Measurements from ENCODE around the gene ZRANB3. TPM values are rescaled to one million over a fixed set of nuclear protein-coding genes. Genes with fewer than 3 reads are reported as not detected.
"Not testable (repeated sequence)": the region's sequence is repeated elsewhere in the genome, so short reads cannot be mapped to it uniquely, and the experiment has no call there.

Gene ZRANB3
- total RNA-seq, 1 donor from 2014 or later: 7.9 TPM

DNA sequence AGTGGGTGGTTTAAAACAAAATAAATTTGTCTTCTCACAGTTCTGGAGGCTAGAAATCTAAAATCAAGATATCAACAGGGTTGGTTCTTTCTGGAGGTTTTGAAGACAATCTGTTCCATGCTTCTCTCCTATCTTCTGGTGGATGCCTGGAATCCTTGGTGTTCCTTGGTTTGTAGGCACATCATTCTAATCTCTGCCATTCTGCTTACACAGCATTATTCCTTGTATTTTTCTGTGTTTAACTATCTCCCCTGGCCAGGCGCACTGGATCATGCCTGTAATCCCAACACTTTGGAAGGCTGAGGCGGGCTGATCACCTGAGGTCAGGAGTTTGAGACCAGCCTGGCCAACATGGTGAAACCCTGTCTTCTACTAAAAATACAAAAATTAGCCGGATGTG lies 108.1 kb downstream of the ZRANB3 start:
- no peak for DNase-seq (ENCODE audit: low read depth)
- TF ChIP-seq, protein P1, sequence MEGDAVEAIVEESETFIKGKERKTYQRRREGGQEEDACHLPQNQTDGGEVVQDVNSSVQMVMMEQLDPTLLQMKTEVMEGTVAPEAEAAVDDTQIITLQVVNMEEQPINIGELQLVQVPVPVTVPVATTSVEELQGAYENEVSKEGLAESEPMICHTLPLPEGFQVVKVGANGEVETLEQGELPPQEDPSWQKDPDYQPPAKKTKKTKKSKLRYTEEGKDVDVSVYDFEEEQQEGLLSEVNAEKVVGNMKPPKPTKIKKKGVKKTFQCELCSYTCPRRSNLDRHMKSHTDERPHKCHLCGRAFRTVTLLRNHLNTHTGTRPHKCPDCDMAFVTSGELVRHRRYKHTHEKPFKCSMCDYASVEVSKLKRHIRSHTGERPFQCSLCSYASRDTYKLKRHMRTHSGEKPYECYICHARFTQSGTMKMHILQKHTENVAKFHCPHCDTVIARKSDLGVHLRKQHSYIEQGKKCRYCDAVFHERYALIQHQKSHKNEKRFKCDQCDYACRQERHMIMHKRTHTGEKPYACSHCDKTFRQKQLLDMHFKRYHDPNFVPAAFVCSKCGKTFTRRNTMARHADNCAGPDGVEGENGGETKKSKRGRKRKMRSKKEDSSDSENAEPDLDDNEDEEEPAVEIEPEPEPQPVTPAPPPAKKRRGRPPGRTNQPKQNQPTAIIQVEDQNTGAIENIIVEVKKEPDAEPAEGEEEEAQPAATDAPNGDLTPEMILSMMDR (conservative IDR thresholded peaks at IDR 0.05; ENCODE audit: low read depth, low read length): no peak
- H3K4me3 ChIP-seq (ENCODE audit: low read depth, low read length): no peak overlapping the region

DNA sequence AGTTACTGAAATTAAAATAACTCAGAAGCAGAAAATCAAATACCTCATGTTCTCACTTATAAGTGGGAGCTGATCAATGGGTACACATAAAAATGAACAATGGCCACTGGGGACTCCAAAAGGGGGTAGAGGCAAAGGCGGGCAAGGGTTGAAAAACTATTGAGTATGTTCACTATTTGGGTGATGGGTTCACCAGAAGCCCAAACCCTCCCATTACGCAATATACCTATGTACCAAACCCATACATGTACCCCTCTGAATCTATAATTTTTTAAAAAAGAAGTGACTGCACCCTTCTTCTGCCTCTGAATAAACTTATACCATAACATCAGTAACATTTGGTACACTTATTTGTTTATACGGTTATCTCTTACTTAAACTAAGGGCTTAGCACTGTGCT lies 119.4 kb downstream of the ZRANB3 start:
- DNase-seq (ENCODE audit: low read depth): no peak
- TF ChIP-seq, protein P1 (conservative IDR thresholded peaks at IDR 0.05; ENCODE audit: low read depth, low read length): no peak
- no peak overlapping the region for H3K4me3 ChIP-seq (ENCODE audit: low read depth, low read length)

DNA sequence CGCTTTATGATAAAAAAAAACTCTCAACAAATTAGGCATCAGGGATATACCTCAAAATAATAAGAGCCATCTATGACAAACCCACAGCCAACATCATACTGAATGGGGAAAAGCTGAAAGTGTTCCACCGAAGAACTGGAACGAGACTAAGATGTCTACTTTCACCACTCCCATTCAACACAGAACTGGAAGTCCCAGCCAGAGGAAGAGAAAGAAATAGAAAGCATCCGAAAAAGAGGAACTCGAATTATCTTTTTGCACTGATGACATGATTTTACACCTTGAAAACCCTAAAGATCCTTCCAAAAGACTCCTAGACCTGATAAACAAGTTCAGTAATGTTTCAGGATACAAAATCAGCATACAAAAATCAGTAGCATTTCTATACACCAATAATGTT lies 121.6 kb downstream of the ZRANB3 start:
- TF ChIP-seq, protein P1 (conservative IDR thresholded peaks at IDR 0.05; ENCODE audit: low read depth, low read length): no peak
- no peak overlapping the region for H3K4me3 ChIP-seq (ENCODE audit: low read depth, low read length)
- no peak for DNase-seq (ENCODE audit: low read depth)

DNA sequence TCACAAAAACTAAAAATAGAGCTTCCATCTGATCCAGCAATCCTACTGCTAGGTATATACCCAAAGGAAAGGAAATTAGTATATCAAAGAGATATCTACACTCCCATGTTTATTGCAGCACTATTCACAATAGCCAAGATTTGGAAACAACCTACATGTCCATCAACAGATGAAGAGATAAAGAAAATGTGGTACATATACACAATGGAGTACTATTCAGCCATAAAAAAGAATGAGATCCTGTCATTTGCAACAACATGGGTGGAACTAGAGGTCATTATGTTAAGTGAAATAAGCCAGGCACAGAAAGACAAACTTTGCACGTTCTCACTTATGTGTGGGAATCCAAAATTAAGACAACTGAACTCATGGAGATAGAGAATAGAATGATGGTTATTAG lies 134.8 kb downstream of the ZRANB3 start:
- not testable (repeated sequence) for DNase-seq (ENCODE audit: low read depth); H3K4me3 ChIP-seq (ENCODE audit: low read depth, low read length)

DNA sequence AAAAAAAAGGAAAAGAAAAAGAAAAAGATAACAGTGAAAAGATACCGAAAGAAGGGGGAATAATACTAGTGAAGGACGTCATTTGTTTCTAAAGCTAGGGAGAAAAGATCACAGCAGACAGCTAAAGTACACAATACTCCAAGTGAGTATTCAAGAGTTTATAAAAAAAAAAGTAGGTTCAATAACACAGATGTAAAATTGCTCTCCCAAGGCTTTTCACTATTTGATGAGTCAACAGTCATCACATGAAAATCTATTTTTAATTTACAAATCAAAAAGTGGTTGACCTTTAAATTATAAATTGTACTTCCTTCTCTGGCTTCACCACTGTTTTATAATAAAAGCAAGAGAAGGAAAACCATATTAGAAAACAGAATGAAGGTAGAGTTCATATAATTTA lies 144.0 kb downstream of the ZRANB3 start:
- TF ChIP-seq, protein P1 (conservative IDR thresholded peaks at IDR 0.05; ENCODE audit: low read depth, low read length): no peak
- no peak for DNase-seq (ENCODE audit: low read depth)
- H3K4me3 ChIP-seq (ENCODE audit: low read depth, low read length): no peak overlapping the region

DNA sequence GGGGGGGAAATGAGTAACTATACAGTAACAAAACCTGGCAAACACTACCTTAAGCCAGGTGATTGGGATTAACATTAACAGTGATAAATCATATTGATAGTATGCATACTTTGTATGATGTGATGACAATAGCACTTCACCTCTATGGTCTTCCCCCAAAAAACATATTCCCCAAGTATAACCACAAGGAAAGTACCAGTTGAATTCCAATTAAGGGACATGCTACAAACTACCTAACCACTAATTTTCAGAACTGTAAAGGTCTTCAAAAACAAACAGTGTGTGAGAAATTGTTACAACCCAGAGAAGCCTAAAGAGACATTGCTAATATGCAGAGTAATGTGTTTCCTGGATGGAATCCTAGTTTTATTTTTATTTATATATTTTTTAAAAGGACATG lies 152.4 kb downstream of the ZRANB3 start:
- TF ChIP-seq, protein P1 (conservative IDR thresholded peaks at IDR 0.05; ENCODE audit: low read depth, low read length): no peak
- H3K4me3 ChIP-seq (ENCODE audit: low read depth, low read length): no peak overlapping the region
- no peak for DNase-seq (ENCODE audit: low read depth)

DNA sequence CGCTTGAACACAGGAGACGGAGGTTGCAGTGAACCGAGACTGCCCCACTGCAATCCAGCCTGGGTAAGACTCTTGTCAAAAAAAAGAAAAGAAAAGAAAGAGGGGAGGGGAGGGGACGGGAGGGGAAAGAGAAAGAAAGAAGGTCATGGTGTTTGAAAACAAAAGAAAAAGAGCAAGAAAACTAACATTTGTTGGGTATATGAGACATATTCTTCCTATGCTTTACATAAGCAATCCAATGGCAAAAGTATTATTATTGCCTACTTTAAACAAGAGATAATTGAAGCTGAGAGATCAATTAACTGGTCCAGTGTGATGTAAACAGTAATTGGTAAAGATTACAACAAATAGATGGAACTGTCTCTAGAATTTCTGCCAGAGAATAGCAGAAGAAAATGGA lies 157.3 kb downstream of the ZRANB3 start:
- TF ChIP-seq, protein P1 (conservative IDR thresholded peaks at IDR 0.05; ENCODE audit: low read depth, low read length): no peak
- no peak for DNase-seq (ENCODE audit: low read depth)
- H3K4me3 ChIP-seq (ENCODE audit: low read depth, low read length): no peak overlapping the region

DNA sequence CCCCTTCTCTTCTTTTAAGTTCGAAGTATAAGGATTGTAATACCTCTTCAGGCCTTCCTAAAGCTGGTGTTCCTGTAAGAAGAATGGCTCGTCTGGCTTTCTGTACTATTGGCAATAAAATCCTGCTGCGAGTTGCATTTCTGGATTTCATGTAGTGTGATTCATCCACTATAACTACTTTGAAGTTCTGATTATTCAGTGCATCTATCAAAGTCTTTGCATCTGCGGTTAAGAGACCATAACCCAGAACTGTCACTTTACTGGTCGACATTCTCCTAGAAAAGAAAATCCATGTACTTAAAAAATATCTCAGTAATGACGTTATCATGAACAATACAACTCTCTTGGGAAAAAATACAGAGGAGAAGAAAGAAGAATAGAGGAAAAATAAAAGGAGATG lies 181.1 kb downstream of the ZRANB3 start:
- TF ChIP-seq, protein P1 (conservative IDR thresholded peaks at IDR 0.05; ENCODE audit: low read depth, low read length): no peak
- no peak overlapping the region for H3K4me3 ChIP-seq (ENCODE audit: low read depth, low read length)
- no peak for DNase-seq (ENCODE audit: low read depth)

DNA sequence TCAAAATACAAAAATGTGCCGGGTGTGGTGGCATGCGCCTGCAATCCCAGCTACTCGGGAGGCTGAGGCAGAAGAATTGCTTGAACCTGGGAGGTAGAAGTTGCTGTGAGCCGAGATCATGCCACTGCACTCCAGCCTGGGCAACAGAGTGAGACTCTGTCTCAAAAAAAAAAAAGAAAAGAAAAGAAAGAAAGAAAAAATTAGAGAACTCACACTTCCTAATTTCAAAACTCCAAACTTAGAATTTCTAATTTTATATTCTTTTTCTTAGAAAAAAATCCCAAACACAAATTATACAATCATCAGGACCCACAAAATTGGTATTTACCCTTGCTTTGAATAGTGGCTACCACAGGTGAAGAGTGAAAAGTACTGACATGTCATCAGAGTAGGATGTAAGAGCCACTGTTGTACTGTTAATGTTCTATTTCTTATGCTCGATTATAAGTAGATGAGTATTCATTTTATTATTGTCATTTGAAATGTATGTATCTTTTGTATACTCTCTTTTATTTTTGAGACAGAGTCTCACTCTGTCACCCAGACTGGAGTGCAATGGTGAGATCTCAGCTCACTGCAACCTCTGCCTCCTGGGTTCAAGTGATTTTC lies 182.8 kb downstream of the ZRANB3 start:
- not testable (repeated sequence) for H3K4me3 ChIP-seq (ENCODE audit: low read depth, low read length); DNase-seq (ENCODE audit: low read depth)
